Body of pancreas (tissue), 4 donors: ENCODE data around the gene VRK3. TPM values are rescaled to one million over a fixed set of nuclear protein-coding genes. Genes with fewer than 3 reads are reported as not detected.
"Not testable (repeated sequence)": the region's sequence is repeated elsewhere in the genome, so short reads cannot be mapped to it uniquely, and the experiment has no call there.

ENCODE experiments used
- ATAC-seq: fragments of 150-250 bp; one replicate; pipeline ENCODE4 v1.9.1; 2016
- DNase-seq, 4 donors: peaks; one replicate each; pipeline ENCODE4 v3.0.0-alpha.2; 2019
- H3K27ac ChIP-seq, 4 donors: fragments of 200-600 bp; sonication (generic); 1 replicate in 3 of 4; 2 replicates in 1 of 4; pipeline versions ENCODE4 v1.5.1 to v1.6.1; 2016 to 2019; ENCODE audit warnings: mild to moderate bottlenecking in 1 of 4, mixed read lengths in 1 of 4, moderate library complexity in 1 of 4
- H3K27me3 ChIP-seq, 2 donors: fragments of 200-600 bp; sonication (generic); one replicate each; pipeline ENCODE4 v1.6.0; 2016; ENCODE audit warnings: mild to moderate bottlenecking in 1 of 2
- H3K36me3 ChIP-seq, 2 donors: fragments of 200-600 bp; sonication (generic); replicated peaks in 1 of 2; 2 replicates each; pipeline ENCODE4 v1.5.1; 2016; ENCODE audit warnings: low read depth in 2 of 2; ENCODE audit not compliant: insufficient read depth in 1 of 2
- H3K4me1 ChIP-seq: fragments of 200-600 bp; sonication (generic); one replicate; pipeline ENCODE4 v1.6.0; 2016
- H3K4me3 ChIP-seq, 2 donors: fragments of 200-600 bp; sonication (generic); 1 replicate in 1 of 2; 2 replicates in 1 of 2; pipeline ENCODE4 v1.5.1; 2016 to 2019
- H3K9me3 ChIP-seq, 3 donors: fragments of 200-600 bp; sonication (generic); 1 replicate in 2 of 3; 2 replicates in 1 of 3; pipeline ENCODE4 v1.5.1; 2016
- POLR2A ChIP-seq, 3 donors: fragments of 450-650 bp; IDR thresholded peaks; one replicate each; pipeline ENCODE4 v1.6.1; 2016; ENCODE audit warnings: antibody characterized with exemption in 3 of 3, mild to moderate bottlenecking in 2 of 3
- WGBS, 2 donors: methylation state at CpG; one replicate each; pipeline ENCODE4 v1.1.5; 2017; 5-methylcytosine and 5-hydroxymethylcytosine counted together
- intact Hi-C: fragments of 100-400 bp; cut with DNase I; formaldehyde crosslinking; loops from one replicate; pipeline ENCODE4 v1.15.1; 2023
- total RNA-seq, 2 donors: library from RNA; depleted of rRNA; stranded (reverse); fragments of >200 nt; gene quantifications; one replicate each; pipeline ENCODE4 v1.1.0, GENCODE V29; 2016
- TF ChIP-seq, protein P1 (sequence below), 7 experiments: fragments of 450-650 bp in 4 of 7; fragments of 200-600 bp in 3 of 7; sonication (generic) in 3 of 7; IDR thresholded peaks; one replicate each; pipeline ENCODE4 v1.5.1; 2016 to 2019; ENCODE audit warnings: antibody characterized with exemption in 7 of 7

The VRK3 gene
- total RNA-seq, 2 donors from 2014 or later: 32.7 to 33.3 TPM

DNA sequence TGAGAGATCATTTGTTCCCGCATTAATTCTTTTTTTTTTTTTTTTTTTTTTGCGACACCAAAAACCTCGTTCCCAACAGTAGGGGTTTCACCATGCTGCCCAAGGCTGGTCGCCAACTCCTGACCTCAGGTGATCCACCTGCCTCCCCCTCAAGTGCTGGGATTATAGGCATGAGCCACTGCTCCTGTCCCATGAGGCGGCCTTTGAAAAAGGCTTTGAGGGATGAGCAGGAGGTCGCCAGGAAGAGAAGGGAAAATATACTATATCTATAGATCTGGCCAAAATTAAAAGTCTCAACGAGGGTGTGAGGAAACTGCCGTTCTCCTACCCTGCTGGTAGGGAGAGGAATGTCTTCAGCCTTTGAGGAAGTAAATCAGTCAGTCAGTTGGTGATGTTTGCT lies 26.8 kb upstream of the VRK3 start:
- TF ChIP-seq, protein P1, sequence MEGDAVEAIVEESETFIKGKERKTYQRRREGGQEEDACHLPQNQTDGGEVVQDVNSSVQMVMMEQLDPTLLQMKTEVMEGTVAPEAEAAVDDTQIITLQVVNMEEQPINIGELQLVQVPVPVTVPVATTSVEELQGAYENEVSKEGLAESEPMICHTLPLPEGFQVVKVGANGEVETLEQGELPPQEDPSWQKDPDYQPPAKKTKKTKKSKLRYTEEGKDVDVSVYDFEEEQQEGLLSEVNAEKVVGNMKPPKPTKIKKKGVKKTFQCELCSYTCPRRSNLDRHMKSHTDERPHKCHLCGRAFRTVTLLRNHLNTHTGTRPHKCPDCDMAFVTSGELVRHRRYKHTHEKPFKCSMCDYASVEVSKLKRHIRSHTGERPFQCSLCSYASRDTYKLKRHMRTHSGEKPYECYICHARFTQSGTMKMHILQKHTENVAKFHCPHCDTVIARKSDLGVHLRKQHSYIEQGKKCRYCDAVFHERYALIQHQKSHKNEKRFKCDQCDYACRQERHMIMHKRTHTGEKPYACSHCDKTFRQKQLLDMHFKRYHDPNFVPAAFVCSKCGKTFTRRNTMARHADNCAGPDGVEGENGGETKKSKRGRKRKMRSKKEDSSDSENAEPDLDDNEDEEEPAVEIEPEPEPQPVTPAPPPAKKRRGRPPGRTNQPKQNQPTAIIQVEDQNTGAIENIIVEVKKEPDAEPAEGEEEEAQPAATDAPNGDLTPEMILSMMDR (IDR thresholded peaks at IDR 0.05): no peak
- TF ChIP-seq POLR2A (IDR thresholded peaks at IDR 0.05): no peak
- Histone ChIP-seq H3K9me3 (peaks cover 0 to 3% (median 0%) of the 10 kb centered on the region in 3 donors), H3K4me1 (peaks cover 10% of the 10 kb centered on the region), H3K4me3 (no peak overlapping the region), H3K27me3 (no peaks in the 10 kb centered on the region), H3K36me3 (peaks cover 0 to 2% of the 10 kb centered on the region in 2 donors), H3K27ac (no peak overlapping the region)
- DNase-seq (no peak), ATAC-seq (no peak)
- WGBS, 2 donors: 80 to 89% methylated on average over 7 to 8 of the region's 8 CpGs
- intact Hi-C loops: no loop called here

GRCh38 chr19:50051228-50051895 lies 26.2 kb upstream of the VRK3 start:
- H3K9me3 ChIP-seq, ATAC-seq, H3K27ac ChIP-seq, H3K4me1 ChIP-seq, intact Hi-C loops, H3K27me3 ChIP-seq, H3K36me3 ChIP-seq, H3K4me3 ChIP-seq, DNase-seq: not testable (repeated sequence)
- 50 to 56% methylated on average over 16 of the region's 16 CpGs for WGBS, 2 donors

- Histone ChIP-seq H3K36me3 (peaks cover 1 to 6% of the 10 kb centered on the region in 2 donors), H3K4me3 (peak overlapping the region in 1 of 2 donors; percentile 26), H3K27ac (peak overlapping the region in 2 of 4 donors; percentile 51 to 61), H3K27me3 (no peaks in the 10 kb centered on the region), H3K4me1 (peaks cover 10% of the 10 kb centered on the region), H3K9me3 (peaks cover 0 to 17% (median 0%) of the 10 kb centered on the region in 3 donors)
- intact Hi-C loops: no loop called here
- peak; percentile 90 for ATAC-seq
- 2 to 5% methylated on average over 29 to 52 of the region's 52 CpGs for WGBS, 2 donors
- TF ChIP-seq, protein P1 (IDR thresholded peaks at IDR 0.05): no peak
- TF ChIP-seq POLR2A (IDR thresholded peaks at IDR 0.05): peak in 1 of 3 donors; percentile 15
- peak; percentile 64 to 86 (median 68) for DNase-seq
These were observed 25.4 kb upstream of the VRK3 start for GRCh38 chr19:50050406-50051227.

GRCh38 chr19:50047671-50048070 lies 22.5 kb upstream of the VRK3 start:
- 90 to 92% methylated on average over 4 of the region's 4 CpGs for WGBS, 2 donors
- Histone ChIP-seq H3K4me3 (no peak overlapping the region), H3K9me3 (peaks cover 0 to 38% (median 0%) of the 10 kb centered on the region in 3 donors), H3K27ac (no peak overlapping the region), H3K4me1 (peaks cover 10% of the 10 kb centered on the region), H3K36me3 (peaks cover 18 to 24% of the 10 kb centered on the region in 2 donors), H3K27me3 (no peaks in the 10 kb centered on the region)
- intact Hi-C loops: no loop called here
- ATAC-seq: no peak
- no peak for DNase-seq
- TF ChIP-seq POLR2A (IDR thresholded peaks at IDR 0.05): no peak
- TF ChIP-seq, protein P1 (IDR thresholded peaks at IDR 0.05): no peak
